Suppressor macrophage treated with lipopolysaccharide for 4 hours (primary cell): ENCODE data around the gene LHFPL2.

ENCODE experiments used
- DNase-seq: peaks from one replicate; pipeline ENCODE4 v3.0.0-alpha.2; 2020

LHFPL2 gene

DNA sequence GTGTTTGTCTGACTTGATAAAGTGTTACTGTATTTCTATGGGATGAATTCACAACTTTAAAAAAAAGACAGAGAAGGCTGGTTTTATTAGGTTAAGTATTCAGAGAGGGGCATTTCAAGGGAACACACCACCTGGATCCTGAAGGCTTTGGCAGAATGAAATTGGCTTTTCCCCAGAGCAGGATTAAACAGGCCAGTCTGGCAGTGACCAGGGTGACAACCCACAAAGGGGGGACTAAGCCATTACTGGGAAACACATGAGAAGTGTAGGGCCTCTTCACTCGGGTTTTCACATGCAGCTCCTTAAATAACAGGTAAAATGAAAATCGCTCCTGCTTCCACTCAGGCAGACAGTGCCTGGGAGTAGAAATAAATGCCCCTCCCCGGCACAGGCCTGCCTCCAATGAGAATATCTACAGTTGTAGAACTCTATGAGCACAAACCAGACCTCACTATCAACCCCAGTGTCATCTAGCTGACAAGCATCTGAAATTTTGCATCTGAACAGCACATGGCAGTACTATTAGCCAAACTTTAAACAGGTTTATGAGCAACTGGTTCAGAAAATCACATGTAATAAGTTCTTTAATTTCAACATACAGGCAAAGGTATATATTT, 85.8 kb downstream of the LHFPL2 start:
- no peak for DNase-seq

DNA sequence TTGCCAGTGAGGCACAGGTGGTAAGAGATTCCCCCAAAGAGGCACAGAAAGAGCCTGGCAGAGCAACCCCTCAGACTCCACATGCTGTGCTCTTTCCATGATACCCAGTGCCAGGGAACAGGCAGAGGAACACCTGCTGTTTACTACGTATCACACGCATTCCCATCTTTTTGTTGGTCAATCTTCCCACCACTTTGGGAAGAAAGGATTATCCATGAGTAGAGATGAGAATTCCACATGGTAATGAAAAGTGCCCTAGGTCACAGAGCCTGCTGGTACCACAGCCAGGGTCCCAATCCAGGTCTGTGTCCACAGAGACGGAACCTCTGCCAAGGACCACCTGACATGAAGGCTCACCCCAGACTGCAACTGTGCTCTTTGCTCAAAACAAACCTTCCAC, 86.6 kb downstream of the LHFPL2 start:
- no peak for DNase-seq

- no peak for DNase-seq
Measured at GRCh38 chr5:78561261-78561660, 87.3 kb downstream of the LHFPL2 start.

GRCh38 chr5:78560000-78560855, 88.3 kb downstream of the LHFPL2 start:
- DNase-seq: no peak

- DNase-seq: no peak
Measured at GRCh38 chr5:78557601-78558000, 91.0 kb downstream of the LHFPL2 start.

DNA sequence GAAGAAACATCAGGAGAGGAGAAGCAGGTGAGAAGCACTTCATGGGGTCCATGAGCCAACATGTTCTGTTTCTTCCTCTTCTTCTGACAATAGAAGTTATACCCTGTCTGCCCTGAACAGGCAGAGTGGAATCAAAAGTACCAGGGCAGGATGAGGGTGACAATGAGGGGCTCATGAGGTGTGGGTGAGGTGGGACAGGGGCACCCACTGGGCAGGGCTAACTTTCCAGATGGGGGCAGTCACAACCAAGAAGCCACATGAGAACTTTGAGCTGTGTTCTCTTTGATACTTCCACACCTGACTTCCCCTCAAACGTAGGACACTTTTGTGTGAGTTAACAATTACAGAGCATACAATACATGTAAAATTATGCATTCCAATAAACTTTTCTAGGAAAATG, 92.7 kb downstream of the LHFPL2 start:
- no peak for DNase-seq

- DNase-seq: no peak
Measured at GRCh38 chr5:78554670-78555069, 93.9 kb downstream of the LHFPL2 start.

DNA sequence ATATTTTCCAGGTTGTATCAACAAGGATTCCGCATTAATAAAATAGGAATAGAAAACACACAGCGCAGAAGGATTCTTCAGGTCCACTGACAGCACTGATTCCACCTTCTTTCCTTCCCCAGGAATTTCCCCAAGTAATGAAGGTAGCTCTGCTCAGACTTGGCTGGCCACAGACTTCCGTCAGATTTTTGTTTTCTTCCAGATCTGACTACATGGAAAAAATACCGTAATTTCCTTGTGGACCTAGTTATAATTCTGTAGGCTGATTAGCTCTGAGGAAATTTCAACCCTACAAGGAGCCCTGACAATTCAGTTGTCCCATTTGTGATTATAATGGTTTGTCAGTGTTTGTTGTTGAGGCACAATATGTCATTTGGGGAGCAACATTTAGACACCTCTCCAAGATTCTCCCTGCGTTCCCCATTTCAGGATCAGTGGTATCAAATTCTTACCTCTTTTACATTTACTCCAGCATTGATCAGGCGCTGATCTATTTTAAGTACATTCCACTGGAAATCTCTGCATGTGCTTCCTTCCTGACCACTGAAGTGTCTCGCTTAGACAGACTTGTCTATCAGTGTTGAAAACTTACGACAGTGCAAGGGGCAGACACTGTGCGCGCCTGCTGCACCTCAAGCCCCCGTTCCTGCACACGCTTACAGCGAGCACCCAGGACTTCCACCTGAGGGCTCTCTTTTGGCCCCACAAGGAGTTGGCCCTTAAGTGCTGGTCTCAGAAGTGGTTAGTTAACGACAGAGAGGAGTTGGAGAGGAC, 94.8 kb downstream of the LHFPL2 start:
- no peak for DNase-seq

GRCh38 chr5:78552729-78553342, 95.7 kb downstream of the LHFPL2 start:
- no peak for DNase-seq

- peak; percentile 34 for DNase-seq
Measured at GRCh38 chr5:78550891-78551290, 97.7 kb downstream of the LHFPL2 start.

DNA sequence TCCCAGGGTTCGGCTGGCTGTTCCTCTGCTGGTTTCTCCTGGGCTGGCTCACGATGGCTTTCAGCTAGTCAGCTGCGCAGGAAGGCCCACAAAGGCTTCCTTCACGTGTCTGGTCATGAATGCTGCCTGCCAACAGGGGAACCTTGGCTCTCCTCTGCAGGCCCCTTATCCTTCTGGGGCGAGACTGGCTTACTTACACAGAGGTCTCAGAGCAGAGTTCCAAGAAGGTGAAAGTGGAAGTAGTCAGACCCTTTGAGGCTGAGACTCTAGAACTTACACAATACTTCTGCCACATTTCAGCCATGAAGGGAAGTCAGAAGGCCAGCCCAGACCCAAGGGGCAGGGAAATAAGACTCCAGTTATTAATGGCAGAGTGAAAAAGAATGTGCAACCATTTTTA, 99.5 kb downstream of the LHFPL2 start:
- DNase-seq: peak; percentile 92

DNA sequence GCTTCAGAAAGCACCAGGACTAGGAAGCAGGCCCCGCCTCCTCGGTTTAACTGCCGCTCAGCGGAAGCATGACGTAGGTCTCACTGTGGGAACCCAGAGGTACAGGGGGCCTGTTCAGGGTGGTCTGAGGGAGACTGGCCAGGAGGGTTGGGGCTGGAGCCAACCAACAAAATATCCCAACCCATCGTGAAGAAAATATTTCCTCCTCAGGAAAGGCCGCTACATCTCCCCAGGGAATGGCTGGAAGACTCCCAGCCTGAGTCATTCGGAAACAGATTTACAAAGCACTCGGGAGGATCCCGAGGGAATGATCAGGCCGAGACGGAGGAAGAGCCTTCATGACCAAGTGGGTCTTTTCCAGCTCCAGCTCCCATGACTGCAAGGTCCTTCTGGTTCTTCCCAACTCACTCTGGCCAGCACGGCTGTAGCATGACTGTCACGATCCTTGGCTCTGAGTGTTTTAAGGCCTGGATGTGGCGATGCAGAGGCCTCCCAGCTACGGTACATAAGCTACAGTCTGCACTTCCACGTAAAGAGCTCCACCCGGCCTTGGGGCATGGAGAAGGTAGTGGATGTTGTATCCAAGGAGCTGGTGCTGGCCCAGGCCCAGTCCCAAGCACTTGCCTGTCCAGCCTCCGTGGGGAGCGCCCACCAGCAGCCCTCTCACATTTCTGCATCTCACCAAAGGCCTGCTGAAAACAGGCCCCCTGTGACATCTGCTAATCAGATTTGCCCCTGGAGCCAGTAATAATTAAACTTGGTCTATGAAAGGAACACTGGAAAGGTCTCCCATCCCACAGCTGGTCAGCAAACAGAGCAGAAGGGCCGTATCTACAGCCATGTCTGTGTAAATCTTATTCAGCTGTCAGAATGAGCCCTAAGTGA, 100.6 kb downstream of the LHFPL2 start:
- no peak for DNase-seq

GRCh38 chr5:78547183-78547582, 101.4 kb downstream of the LHFPL2 start:
- peak; percentile 16 for DNase-seq

DNA sequence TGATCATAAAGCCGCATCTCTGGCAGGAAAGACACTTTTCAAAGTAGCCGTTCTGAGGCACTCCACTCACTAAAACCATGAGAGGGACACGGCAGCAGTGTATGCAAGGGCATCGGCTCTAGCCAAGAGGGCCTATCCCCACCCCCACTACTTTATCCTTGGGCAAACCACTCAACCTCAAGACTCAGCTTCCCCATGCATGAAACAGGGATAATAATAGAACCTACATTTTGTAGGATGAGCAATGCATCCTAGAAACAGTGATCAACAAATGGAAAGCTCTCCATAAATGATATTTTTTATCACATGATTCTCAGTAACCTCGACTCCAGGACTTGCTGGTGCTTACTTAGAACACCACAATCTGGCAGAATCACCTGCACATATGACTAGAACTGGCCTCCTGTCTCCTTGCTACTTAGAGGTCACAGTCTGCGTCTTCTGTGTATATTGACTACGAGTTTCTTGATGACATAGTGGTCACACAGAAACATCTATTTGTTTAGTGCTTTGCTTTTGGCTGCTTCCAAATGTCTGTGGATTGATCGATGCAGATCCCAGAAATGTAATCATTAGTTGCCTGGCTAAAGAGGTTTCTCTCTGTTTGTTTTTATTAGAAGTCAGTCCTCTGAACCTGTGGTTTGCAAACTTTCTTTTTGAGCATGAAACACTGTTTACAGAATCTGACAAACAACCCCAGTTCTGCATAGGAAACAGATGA, 102.1 kb downstream of the LHFPL2 start:
- no peak for DNase-seq

- no peak for DNase-seq
Measured at GRCh38 chr5:78545406-78545805, 103.2 kb downstream of the LHFPL2 start.

DNA sequence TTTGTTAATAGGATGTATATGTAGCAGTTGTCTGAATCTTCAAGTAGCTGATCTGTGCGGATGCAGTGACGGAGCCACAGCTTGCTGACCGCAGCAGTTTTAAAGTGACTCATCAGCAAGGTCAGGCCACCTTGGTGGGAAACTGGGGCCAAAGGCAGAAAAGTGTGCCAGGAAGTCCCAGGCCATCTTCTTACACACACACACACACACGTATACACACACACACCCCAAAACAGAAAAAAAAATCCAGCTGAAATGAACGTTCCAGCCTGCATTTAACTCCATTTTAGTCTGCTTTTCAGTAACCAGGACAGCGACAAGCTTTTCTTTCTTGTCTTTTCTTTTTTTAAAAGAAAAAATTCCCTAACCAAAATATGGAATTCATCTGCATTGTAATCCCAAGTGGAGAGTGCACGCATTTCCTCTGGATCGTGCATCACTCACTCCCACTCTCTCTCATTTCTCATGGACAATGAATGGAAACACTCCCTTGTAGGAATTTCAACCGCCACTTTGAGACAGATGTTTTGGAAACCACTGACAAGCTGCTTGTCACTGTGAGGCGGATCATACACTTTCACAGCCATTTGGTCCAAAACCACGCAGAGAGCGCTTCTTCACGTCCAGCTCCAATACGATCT, 103.9 kb downstream of the LHFPL2 start:
- no peak for DNase-seq

GRCh38 chr5:78543916-78544315, 104.7 kb downstream of the LHFPL2 start:
- DNase-seq: no peak

- no peak for DNase-seq
Measured at GRCh38 chr5:78543292-78543691, 105.3 kb downstream of the LHFPL2 start.

DNA sequence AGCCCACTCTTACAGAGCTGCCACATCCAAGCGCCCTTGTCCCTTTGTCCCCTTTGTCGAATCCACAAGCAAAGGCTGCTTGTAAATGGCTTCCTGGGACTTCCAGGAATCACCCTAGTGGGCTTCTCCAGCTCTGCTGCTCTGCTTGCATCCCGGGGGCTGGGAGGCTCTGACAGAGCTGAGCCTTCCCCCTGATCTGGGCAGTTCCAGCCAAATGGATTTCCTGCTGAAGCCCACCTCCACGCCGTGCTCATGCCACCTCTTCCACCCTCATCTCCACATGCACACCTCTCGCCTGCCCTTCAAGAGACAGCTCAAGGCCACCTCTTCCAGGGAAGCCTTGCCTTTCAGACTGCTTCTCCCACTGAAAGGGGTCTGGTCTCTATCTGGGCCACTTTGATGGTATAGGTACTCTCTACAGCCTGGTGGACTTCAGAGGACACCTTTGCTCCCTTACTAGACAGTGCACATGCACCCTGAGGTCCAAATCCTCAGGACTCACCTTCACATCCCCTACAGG, 106.2 kb downstream of the LHFPL2 start:
- no peak for DNase-seq

GRCh38 chr5:78541086-78541654, 107.4 kb downstream of the LHFPL2 start:
- DNase-seq: peak; percentile 66
